Measurements from ENCODE around the gene BNIP5. TPM values are rescaled to one million over a fixed set of nuclear protein-coding genes. Genes with fewer than 3 reads are reported as not detected.

The BNIP5 gene
- total RNA-seq, 2 experiments from 2014 or later: not detected

DNA sequence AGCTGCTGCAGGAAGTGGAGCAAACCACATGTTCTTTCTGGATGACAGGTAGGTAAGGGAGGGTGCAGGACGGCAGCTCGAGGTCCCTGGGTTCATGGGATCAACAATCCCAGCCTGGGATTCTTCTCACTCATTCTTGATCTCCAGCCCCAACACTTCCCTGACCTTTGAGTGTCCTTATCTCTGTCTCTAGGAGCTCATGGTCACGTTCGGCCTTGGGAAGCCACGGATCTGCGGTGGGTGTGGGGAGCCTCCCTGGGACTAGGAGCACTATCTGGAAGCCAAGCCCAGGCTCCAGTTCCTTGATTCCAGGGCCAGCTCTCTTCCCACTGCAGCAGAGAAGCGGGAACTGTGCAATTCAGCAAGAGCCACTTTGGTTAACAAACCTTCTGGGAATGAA is 27.5 kb downstream of the BNIP5 start:
- no peak for DNase-seq (ENCODE audit: low spot score)
- CTCF ChIA-PET (ENCODE audit: unreplicated experiment): no interaction called here
- no peak overlapping the region for H2AFZ ChIP-seq (ENCODE audit: low read length)
- H3K9me2 ChIP-seq (ENCODE audit: insufficient read depth, low read length): no peaks in the 10 kb centered on the region
- TF ChIP-seq CTCF (conservative IDR thresholded peaks at IDR 0.05; ENCODE audit: low read length) (no peak), EZH2phosphoT487 (IDR thresholded peaks at IDR 0.05; ENCODE audit: borderline replicate concordance, low read depth, low read length) (no peak)
- BruUV-seq (replicated peaks): no TSS peak
- intact Hi-C loops (cut with micrococcal nuclease; ENCODE audit: unreplicated experiment): no loop called here
- no peak overlapping the region for H3K27ac ChIP-seq (ENCODE audit: low read depth, low read length, poor library complexity, severe bottlenecking)
- H3K9me3 ChIP-seq (ENCODE audit: low read length): no peaks in the 10 kb centered on the region
- H3K4me2 ChIP-seq (ENCODE audit: low read length): no peak overlapping the region
- no peak overlapping the region for H3K4me3 ChIP-seq (ENCODE audit: low read depth, low read length, poor library complexity, severe bottlenecking)
- H3K36me3 ChIP-seq (ENCODE audit: insufficient read depth, low read length): no peaks in the 10 kb centered on the region
- no peaks in the 10 kb centered on the region for H4K20me1 ChIP-seq (ENCODE audit: insufficient read depth, low read length)
- peaks cover 18% of the 10 kb centered on the region for H3K4me1 ChIP-seq (ENCODE audit: insufficient read depth, low read length, poor library complexity, severe bottlenecking)
- POLR2A ChIA-PET: no interaction called here
- no peaks in the 10 kb centered on the region for H3K79me2 ChIP-seq (ENCODE audit: insufficient read depth, low read depth, low read length)

GRCh38 chr6:36308514-36308913 is 28.2 kb downstream of the BNIP5 start:
- ChIA-PET POLR2A (no interaction called here), CTCF (ENCODE audit: unreplicated experiment) (no interaction called here)
- H3K36me3 ChIP-seq (ENCODE audit: insufficient read depth, low read length): no peaks in the 10 kb centered on the region
- no peak overlapping the region for H3K4me2 ChIP-seq (ENCODE audit: low read length)
- no peak for DNase-seq (ENCODE audit: low spot score)
- no peaks in the 10 kb centered on the region for H3K9me2 ChIP-seq (ENCODE audit: insufficient read depth, low read length)
- peaks cover 11% of the 10 kb centered on the region for H3K4me1 ChIP-seq (ENCODE audit: insufficient read depth, low read length, poor library complexity, severe bottlenecking)
- no peak overlapping the region for H3K4me3 ChIP-seq (ENCODE audit: low read depth, low read length, poor library complexity, severe bottlenecking)
- H3K79me2 ChIP-seq (ENCODE audit: insufficient read depth, low read depth, low read length): no peaks in the 10 kb centered on the region
- no peak overlapping the region for H3K27ac ChIP-seq (ENCODE audit: low read depth, low read length, poor library complexity, severe bottlenecking)
- no peak overlapping the region for H2AFZ ChIP-seq (ENCODE audit: low read length)
- no TSS peak for BruUV-seq (replicated peaks)
- no peak for TF ChIP-seq EZH2phosphoT487 (IDR thresholded peaks at IDR 0.05; ENCODE audit: borderline replicate concordance, low read depth, low read length)
- no peaks in the 10 kb centered on the region for H3K9me3 ChIP-seq (ENCODE audit: low read length)
- intact Hi-C loops (cut with micrococcal nuclease; ENCODE audit: unreplicated experiment): no loop called here
- H4K20me1 ChIP-seq (ENCODE audit: insufficient read depth, low read length): no peaks in the 10 kb centered on the region

- Histone ChIP-seq H3K4me2 (ENCODE audit: low read length) (no peak overlapping the region), H3K4me3 (ENCODE audit: low read depth, low read length, poor library complexity, severe bottlenecking) (no peak overlapping the region), H3K9me2 (ENCODE audit: insufficient read depth, low read length) (no peaks in the 10 kb centered on the region), H4K20me1 (ENCODE audit: insufficient read depth, low read length) (no peaks in the 10 kb centered on the region), H3K4me1 (ENCODE audit: insufficient read depth, low read length, poor library complexity, severe bottlenecking) (peaks cover 4% of the 10 kb centered on the region), H3K79me2 (ENCODE audit: insufficient read depth, low read depth, low read length) (no peaks in the 10 kb centered on the region), H3K27ac (ENCODE audit: low read depth, low read length, poor library complexity, severe bottlenecking) (no peak overlapping the region), H3K9me3 (ENCODE audit: low read length) (no peaks in the 10 kb centered on the region), H3K36me3 (ENCODE audit: insufficient read depth, low read length) (no peaks in the 10 kb centered on the region), H2AFZ (ENCODE audit: low read length) (no peak overlapping the region)
- DNase-seq (ENCODE audit: low spot score): no peak
- ChIA-PET POLR2A (interaction anchor here (1.2 kb wide), 1 partner anchor 78 kb away, joined by 3 read pairs; no protein-coding TSS in a partner anchor), CTCF (ENCODE audit: unreplicated experiment) (no interaction called here)
- TF ChIP-seq EZH2phosphoT487 (IDR thresholded peaks at IDR 0.05; ENCODE audit: borderline replicate concordance, low read depth, low read length): no peak
- no peak for TF ChIP-seq CTCF (conservative IDR thresholded peaks at IDR 0.05; ENCODE audit: low read length)
- intact Hi-C loops (cut with micrococcal nuclease; ENCODE audit: unreplicated experiment): no loop called here
- no TSS peak for BruUV-seq (replicated peaks)
Observed at GRCh38 chr6:36306375-36306774, 30.3 kb downstream of the BNIP5 start.
